Fibroblast of gingiva (primary cell): ENCODE measurements around the gene MEF2D.

Experiments used
- DNase-seq: peaks from one replicate; pipeline ENCODE4 v3.0.0-alpha.2; 2011; ENCODE audit warnings: low read depth

Gene MEF2D

DNA sequence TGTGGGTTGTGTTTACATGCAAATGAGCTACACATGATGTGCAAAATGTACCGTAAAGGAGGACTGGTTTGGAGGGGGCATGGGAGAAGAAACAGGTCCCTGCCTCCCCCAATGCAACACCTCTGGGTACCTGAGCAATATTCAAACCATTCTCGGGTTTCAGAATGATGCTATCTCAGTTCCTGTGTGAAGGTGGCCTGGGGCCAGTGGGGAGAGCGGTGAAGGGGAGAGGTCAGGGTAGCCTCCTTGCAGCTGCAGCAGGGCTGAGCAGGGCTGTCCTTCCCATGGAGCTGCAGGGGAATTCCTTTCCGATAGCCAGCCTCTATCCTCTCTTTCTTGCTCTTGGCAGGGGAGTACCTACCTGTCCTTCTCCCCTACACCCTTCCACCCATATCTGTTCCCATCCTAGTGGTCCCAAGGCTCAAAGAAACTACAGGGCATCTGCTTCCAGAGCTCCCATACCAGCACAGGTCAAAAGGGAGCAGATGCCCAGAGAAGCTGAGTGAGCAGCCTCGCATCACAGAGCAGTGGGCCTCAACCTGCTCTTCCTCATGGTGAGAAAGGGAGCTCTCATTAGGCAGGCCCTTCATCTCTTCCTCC lies 11.9 kb downstream of the MEF2D start:
- no peak for DNase-seq

GRCh38 chr1:156487862-156488261 lies 12.7 kb downstream of the MEF2D start:
- DNase-seq: no peak

DNA sequence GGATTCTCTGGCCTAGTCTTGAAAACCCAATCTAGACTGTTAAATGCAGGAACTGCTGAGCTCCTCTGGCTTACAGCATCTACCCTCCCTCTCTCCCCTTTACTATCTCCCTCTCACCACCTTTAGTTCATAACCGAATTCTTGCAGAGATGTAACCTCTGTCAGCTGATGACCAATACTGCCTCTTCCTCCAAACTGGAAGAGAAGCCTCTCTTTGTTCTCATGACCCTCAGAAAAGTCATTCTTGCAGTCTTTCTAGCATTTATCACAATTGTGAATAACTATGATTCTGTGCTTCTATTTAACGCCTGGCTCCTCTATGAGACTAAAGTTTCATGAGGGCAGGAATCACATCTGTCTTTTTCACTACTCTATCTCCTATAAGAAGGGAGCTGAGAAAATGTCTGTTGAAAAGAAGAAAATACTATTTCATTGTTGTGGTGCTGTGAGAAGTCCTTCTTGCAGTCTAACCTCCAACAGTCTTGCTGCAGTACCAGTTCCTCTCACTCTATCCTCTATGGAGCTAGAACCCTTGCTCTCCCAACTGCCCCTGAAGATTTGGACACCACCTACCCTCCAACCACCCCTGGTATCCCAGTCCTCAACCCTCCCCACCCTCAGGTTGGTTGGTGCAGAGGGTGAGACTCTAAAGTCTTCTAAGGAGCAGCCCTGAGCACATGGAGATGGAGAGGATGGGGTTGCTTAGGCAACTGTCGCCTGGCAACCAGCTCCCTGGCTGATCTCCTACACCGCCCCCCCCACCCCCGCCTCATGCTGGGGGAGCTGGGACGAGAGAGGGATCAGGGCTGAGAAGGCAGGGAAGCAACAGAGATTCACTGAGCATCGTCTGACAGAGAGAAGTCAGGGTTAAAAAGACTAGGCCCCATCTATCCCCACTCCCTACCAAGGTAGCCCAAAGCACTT lies 13.9 kb downstream of the MEF2D start:
- DNase-seq: no peak

DNA sequence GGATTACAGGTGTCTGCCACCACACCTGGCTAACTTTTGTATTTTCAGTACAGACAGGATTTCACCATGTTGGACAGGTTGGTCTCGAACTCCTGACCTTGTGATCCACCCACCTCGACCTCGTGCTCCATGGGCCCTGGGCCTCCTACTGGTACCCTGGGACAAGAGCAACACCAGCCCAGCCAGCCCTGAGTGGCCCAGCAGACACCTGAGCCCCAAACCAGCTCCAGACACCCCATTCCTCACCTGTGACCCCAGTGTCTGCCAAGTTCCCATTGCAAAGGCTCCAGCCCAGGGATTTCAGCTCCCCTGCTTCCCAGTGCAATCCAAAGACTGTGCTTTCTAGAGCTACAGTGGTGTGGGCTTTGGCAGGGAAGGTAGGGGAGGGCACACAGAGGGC lies 14.6 kb downstream of the MEF2D start:
- DNase-seq: no peak

- no peak for DNase-seq
Observed at GRCh38 chr1:156484480-156485058, 16.0 kb downstream of the MEF2D start.

DNA sequence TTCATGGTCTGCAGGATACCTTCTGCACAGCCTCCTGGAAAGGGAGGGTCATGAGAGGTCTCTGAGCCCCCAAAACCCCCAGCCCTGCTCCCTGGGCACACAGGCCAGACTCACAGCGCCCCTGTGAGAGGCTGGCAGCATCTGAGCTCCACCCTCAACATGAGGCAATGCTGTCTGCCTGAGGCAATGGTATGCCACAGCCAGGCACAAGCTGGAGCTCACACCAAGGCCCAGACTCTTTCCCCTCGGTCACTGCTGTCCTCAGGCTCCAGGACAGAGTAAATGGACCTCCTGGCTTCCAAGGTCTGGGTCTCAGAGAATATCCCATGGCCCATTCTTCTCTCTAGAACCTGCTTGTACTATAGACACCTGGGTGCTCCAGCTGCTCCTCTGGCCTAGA lies 17.2 kb downstream of the MEF2D start:
- no peak for DNase-seq

GRCh38 chr1:156482276-156482675 lies 18.3 kb downstream of the MEF2D start:
- no peak for DNase-seq

DNA sequence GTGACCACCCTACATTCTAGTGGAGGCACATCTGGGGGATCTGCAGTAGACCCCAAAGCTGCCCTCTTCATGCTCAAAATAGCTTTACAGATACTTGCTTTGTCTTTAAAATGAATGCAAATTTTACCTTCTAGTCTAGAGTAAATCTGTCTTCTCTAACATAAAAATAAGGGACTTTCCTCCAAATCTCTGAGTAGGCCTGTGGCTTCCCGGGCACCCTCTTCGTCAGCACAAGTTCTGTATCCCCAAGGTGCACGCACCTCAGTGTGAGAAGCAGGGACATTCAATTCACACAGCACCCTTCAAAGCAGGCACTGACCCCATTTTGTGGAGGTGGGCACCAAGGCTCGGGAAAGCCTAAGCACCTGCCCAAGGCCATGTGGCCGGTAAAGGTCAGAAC lies 19.0 kb downstream of the MEF2D start:
- DNase-seq: no peak

- no peak for DNase-seq
Observed at GRCh38 chr1:156480411-156481192, 20.0 kb downstream of the MEF2D start.

DNA sequence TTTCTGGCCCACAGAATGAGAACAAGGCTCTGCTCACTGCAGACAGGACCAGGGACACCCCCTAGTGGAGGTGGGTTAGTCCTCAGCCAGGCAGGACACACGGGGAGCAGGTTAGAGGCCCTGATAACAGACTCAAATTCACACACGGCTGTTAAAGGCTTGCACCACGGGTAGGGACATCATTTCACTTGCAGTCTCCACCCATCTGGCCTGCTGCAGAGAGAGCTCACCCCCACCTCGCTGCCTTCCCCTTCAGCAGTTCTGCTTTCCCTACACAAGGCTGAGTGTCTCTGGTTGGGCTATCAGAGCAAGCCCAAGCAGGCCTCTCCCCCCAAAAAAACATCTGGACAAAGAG lies 20.6 kb downstream of the MEF2D start:
- no peak for DNase-seq

- no peak for DNase-seq
Observed at GRCh38 chr1:156479093-156480015, 21.2 kb downstream of the MEF2D start.

- no peak for DNase-seq
Observed at GRCh38 chr1:156478250-156478627, 22.3 kb downstream of the MEF2D start.

DNA sequence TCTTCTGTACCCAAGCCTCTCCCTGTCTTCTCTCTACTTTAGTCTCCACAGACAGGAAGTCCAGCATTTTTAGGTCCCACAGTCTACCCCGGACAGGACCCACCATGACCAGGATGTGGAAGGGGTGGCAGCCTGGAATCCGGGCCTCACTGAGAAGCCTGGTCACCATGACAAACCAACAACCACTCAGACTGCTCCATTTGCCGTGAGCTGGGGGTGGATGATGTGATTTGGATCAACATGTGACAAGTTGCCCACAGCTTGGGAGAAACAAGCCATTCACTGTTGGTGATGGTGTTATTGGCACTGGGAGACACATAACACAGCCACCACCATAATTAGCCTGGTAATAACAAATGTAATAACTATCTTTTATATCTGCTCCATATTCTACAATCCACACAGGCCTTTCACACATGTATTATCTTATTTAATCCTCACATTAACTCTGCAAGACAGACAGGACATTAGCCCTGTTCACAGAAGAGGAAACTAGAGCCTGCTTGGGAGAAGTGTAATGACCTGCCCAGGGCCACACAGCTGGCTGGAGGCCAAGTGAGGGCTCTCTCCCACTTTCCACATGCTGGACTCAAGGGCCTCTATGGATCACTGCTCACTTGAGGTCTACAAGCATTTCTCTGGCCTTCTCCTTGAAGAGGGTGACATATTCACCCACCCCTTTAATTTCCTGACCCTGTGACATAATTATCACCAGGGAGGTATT lies 22.9 kb downstream of the MEF2D start:
- DNase-seq: no peak

DNA sequence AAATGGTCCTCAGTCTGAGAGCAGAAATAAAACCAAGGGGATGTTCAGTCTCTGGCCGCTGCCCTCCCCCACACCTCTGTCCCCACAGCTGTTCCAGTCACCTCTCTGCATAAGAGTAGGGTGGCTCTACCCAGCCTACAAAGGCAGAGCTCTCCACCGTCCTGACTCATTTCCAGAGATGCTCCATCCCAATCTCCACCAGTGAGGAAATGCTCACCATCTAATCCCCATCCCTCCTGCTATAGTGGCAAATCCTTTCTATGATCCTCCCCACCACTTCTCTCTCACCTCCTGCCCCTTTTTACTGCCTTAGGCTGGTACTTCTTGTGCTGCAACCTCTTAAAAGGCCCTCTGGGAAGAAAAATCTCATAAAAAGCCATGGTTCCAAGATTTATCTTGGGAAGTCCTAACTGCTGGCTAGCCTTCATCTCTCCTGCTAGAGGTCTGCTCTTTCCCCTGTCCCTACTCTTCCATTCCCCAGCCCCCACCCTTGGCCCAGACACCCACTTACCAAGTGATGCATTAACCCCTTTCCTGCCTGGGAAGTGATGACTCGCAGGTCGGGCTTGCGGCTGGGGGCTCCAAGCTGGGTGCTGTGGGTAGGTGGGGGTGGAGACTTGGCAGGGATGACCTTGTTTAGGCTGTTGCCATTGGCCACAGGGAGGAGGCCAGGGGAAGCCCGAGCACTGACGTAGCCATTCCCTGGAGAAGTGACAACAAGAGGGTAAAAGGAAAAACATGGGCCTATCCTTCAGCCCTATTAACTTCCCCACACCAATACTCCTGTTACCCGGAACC lies 23.9 kb downstream of the MEF2D start:
- peak; percentile 51 for DNase-seq

DNA sequence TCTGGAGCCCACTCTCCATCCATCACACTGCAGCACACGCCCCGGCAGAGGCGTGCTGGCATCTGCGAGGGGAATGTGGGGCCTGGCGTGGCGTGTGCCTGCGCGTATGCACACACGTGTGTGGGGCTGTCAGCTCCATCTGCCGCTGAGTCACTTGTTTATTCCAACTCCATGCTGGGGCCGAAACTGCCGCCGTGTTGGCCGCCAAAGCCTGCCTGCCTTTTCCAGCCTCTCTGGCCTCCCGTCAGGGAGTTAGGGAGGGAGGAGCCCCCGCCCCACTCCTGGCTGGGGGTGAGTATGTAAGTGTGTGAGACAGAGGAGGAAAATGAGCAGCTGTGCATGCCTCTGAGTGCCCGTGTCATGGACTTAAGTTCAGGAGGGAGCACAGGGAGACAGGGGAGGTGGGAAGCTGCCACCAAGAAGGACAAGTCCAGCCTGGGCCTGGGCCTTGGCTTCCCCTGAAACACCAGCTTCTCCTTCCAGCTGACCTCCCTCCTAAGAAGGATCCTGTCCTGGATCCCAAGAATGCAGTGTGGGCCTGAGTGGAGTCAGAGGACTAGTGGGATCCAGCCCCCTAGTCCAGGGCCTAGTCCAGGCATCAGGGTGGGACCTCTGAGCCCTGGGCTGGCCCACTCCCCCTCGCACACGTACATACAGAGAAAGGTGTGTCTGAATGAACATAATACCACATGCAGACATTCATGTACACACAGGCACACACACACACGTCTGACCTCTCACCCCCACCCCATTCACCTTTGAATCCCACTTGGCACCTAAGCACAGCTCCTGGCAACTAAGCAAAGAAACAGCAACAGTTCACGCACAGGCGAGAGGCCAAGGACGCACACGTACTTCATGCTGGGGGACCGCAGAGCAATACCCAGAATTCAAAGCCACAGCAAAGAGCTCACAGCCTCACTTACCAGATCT lies 24.7 kb downstream of the MEF2D start:
- DNase-seq: peak; percentile 75

- DNase-seq: no peak
Observed at GRCh38 chr1:156474966-156475365, 25.6 kb downstream of the MEF2D start.

DNA sequence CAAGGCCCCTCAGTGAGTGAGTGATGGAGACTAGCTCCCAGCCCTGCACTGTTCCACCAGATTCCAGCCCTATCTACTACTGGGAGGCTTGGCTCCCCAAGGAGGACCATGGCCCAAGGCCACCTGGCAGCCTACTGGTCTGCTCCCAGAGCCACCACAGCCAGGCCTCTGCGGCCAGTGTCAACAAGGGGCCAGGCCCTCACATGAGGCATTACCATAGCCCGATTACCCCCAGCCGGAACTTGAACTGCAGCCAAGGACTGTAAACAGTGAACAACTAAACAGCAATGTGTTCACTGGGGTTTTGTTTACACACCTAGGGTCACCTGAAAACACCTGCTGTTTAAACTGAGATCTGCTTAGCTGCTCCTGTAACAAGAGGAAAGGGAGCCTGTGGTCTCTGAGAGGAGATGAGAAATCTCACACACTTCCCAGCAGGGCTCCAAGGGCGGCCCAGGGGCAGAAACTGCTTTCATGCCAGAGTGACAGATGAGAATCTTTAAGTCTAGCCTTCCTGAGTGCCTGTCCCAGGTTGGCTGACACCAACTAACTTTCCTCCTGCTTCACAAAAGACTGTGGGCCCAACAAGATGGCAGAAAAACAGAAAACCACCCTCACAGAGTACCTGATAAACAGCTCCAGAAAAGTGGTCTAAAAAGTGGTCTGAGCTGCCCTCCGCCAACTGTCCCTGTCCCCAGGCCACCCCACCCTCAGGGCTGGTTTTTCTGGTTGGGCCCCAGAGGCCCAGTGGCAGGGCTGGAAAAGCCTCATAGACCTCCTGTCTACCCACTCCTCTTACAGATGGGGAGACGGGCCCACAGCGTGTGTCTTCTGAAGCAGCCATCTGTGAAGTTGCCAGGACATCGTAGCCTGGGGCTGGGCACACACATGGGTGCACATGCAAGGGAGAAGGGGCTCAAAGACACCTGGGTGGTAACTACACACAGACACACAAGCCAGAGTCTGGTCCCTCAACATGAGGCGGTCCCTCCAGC lies 28.8 kb downstream of the MEF2D start:
- no peak for DNase-seq

- no peak for DNase-seq
Observed at GRCh38 chr1:156470473-156470872, 30.1 kb downstream of the MEF2D start.
